Measurements from ENCODE around the gene TRAPPC4. TPM values are rescaled to one million over a fixed set of nuclear protein-coding genes. Genes with fewer than 3 reads are reported as not detected.
"Not testable (repeated sequence)": the region's sequence is repeated elsewhere in the genome, so short reads cannot be mapped to it uniquely, and the experiment has no call there.

Gene TRAPPC4
- total and polyA plus RNA-seq, 2 of the 8 experiments (the other 6 are each of a cell fraction or from before 2014, with no cell fraction given): 94.3 to 223 TPM

DNA sequence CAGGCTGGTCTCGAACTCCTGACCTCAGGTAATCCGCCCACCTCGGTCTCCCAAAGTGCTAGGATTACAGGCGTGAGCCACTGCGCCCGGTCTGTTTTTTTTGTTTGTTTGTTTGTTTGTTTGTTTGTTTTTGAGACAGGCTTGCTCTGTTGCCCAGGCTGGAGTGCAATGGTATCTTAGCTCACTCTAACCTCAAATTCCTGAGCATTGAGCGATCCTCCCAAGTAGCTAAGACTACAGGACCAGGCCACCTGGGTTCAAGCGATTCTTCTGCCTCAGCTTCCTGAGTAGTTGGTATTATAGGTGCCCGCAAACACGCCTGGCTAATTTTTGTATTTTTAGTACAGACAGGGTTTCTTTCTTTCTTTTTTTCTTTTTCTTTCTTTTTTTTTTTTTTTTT is 14.9 kb downstream of the TRAPPC4 start:
- peaks cover 0 to 13% of the 10 kb centered on the region in 2 experiments; a peak in 1 of 4 replicates for H3K79me2 ChIP-seq (ENCODE audit: control insufficient read depth in 1 of 2, insufficient read depth in 2 of 2, low read length in 2 of 2)
- H3K23me2 ChIP-seq (ENCODE audit: low read depth, low read length); H3K56ac ChIP-seq (replicated peaks; ENCODE audit: insufficient read length, low read depth, low read length); H3K9me3 ChIP-seq (ENCODE audit: insufficient read depth in 2 of 2, low read depth in 1 of 2, low read length in 1 of 2); H3K27me3 ChIP-seq (replicated peaks in 1 of 4; ENCODE audit: control insufficient read depth in 3 of 4, extremely low read depth in 1 of 4, insufficient read depth in 3 of 4, low read length in 3 of 4); H3K14ac ChIP-seq (ENCODE audit: insufficient read length); H3K4me2 ChIP-seq (ENCODE audit: insufficient read depth in 1 of 2, low read depth in 2 of 2, low read length in 2 of 2); H3K23ac ChIP-seq (ENCODE audit: insufficient read length); DNase-seq (ENCODE audit: low read depth in 1 of 2, low spot score in 2 of 2); H3K27ac ChIP-seq (ENCODE audit: low read depth, low read length); H2BK120ac ChIP-seq (replicated peaks; ENCODE audit: low read depth, low read length); H2BK5ac ChIP-seq (ENCODE audit: low read depth, low read length); H3K36me3 ChIP-seq (ENCODE audit: control insufficient read depth in 2 of 4, insufficient read depth in 4 of 4, low read length in 3 of 4); H4K5ac ChIP-seq (ENCODE audit: insufficient read length, low read depth, low read length); FAIRE-seq; H2BK15ac ChIP-seq (ENCODE audit: low read length); H3K18ac ChIP-seq (ENCODE audit: extremely low read depth, low read length); H4K91ac ChIP-seq (replicated peaks; ENCODE audit: insufficient read length, low read length); H3K4me3 ChIP-seq (ENCODE audit: extremely low read depth in 1 of 4, insufficient read depth in 2 of 4, low read depth in 3 of 4, low read length in 4 of 4); H2AFZ ChIP-seq (ENCODE audit: low read length); H3K79me1 ChIP-seq (ENCODE audit: low read depth, low read length); H2AK5ac ChIP-seq (ENCODE audit: low read depth, low read length); H3K9ac ChIP-seq (replicated peaks in 1 of 4; ENCODE audit: extremely low read depth in 1 of 4, low read depth in 3 of 4, low read length in 3 of 4); H3K4ac ChIP-seq (replicated peaks; ENCODE audit: insufficient read length, low read depth, low read length); H2BK20ac ChIP-seq (ENCODE audit: low read length); H4K20me1 ChIP-seq (replicated peaks in 1 of 2; ENCODE audit: control insufficient read depth in 1 of 2, insufficient read depth in 2 of 2, low read length in 2 of 2); H4K8ac ChIP-seq (ENCODE audit: extremely low read depth, insufficient read depth, low read length); H2BK12ac ChIP-seq (ENCODE audit: low read depth, low read length): not testable (repeated sequence)
- 96% methylated on average over 10 of the region's 10 CpGs; no CpG with 5 or more reads in 1 of the 2 experiments for WGBS, 2 experiments (ENCODE audit: extremely low coverage in 1 of 2, insufficient coverage in 1 of 2, insufficient read length in 1 of 2, insufficient replicate concordance in 2 of 2, low coverage in 1 of 2, low lambda C conversion rate in 2 of 2, missing lambda C conversion rate in 1 of 2)
- CTCF ChIA-PET (ENCODE audit: partially characterized antibody): interaction anchor here (1.0 to 1.5 kb wide), 5 partner anchors 8 to 36 kb away, joined by 3 to 4 read pairs (median 4); partner anchors contain the start of gene CENATAC
- H3K4me1 ChIP-seq (replicated peaks in 1 of 4; ENCODE audit: control insufficient read depth in 3 of 4, insufficient read depth in 4 of 4, low read length in 3 of 4): peaks cover 6 to 11% (median 10%) of the 10 kb centered on the region in 4 experiments
- POLR2A ChIA-PET (ENCODE audit: partially characterized antibody): interaction anchor here (0.9 to 1.1 kb wide), 3 partner anchors 15 to 242 kb away, joined by 3 to 4 read pairs (median 3); partner anchors contain the start of genes DDX6, RPS25 and TRAPPC4
